SK-N-SH (cell line): ENCODE measurements around the gene VPS26B. TPM values are rescaled to one million over a fixed set of nuclear protein-coding genes. Genes with fewer than 3 reads are reported as not detected.

ENCODE experiments used
- CTCF ChIA-PET: fragments of 300-600, 350-600 bp; formaldehyde crosslinking; extraction: SDS; loops from one replicate; lab custom pipeline; 2021; lab: Yijun Ruan, JAX
- POLR2A ChIA-PET: fragments of 350-600 bp; sonication (Branson Sonifier 250); formaldehyde crosslinking; extraction: SDS; loops from one replicate; lab custom pipeline; 2020; ENCODE audit warnings: antibody characterized with exemption, inconsistent platforms; lab: Yijun Ruan, JAX
- DNase-seq: peaks from one replicate; pipeline ENCODE4 v3.0.0; 2012
- H2AFZ ChIP-seq: fragments of 200-600 bp; sonication (generic); 2 replicates; pipeline ENCODE4 v1.8.1; 2016; ENCODE audit warnings: antibody characterized with exemption, mild to moderate bottlenecking, low read depth
- H3F3A ChIP-seq: fragments of 200-600 bp; sonication (generic); replicated peaks from 2 replicates; pipeline ENCODE3; 2016; ENCODE audit warnings: antibody characterized with exemption, mild to moderate bottlenecking; ENCODE audit not compliant: insufficient read depth
- H3K27ac ChIP-seq, 2 experiments: fragments of 200-500 bp in 1 of 2; fragments of 200-600 bp in 1 of 2; sonication (Bioruptor generic) in 1 of 2; sonication (generic), shearing (Covaris generic) in 1 of 2; 2 replicates each; pipeline versions ENCODE4 v1.5.1 to v1.6.1; 2014 to 2016; ENCODE audit warnings: low read depth in 2 of 2, inconsistent platforms in 1 of 2, low read length in 1 of 2, mild to moderate bottlenecking in 1 of 2, mixed read lengths in 1 of 2
- H3K27me3 ChIP-seq: fragments of 200-600 bp; sonication (generic), shearing (Covaris generic); 2 replicates; pipeline ENCODE4 v1.6.1; 2016; ENCODE audit warnings: mixed run types; ENCODE audit not compliant: insufficient read depth
- H3K36me3 ChIP-seq, 2 experiments: fragments of 200-500 bp in 1 of 2; fragments of 200-600 bp in 1 of 2; sonication (Bioruptor generic) in 1 of 2; sonication (generic) in 1 of 2; replicated peaks in 1 of 2; 2 replicates each; pipeline versions ENCODE3 to v1.5.1; 2014 to 2016; ENCODE audit warnings: low read length in 1 of 2, mild to moderate bottlenecking in 1 of 2; ENCODE audit not compliant: insufficient read depth in 2 of 2, control insufficient read depth in 1 of 2
- H3K4me1 ChIP-seq, 2 experiments: fragments of 200-500 bp in 1 of 2; fragments of 200-600 bp in 1 of 2; sonication (Bioruptor generic) in 1 of 2; sonication (generic), shearing (Covaris generic) in 1 of 2; 2 replicates each; pipeline versions ENCODE4 v1.5.1 to v1.6.1; 2014 to 2016; ENCODE audit warnings: low read depth in 1 of 2, low read length in 1 of 2, mixed run types in 1 of 2; ENCODE audit not compliant: insufficient read depth in 2 of 2, control insufficient read depth in 1 of 2
- H3K4me2 ChIP-seq: fragments of 200-600 bp; sonication (generic), shearing (Covaris generic); 2 replicates; pipeline ENCODE4 v1.6.1; 2017; ENCODE audit warnings: mixed run types
- H3K4me3 ChIP-seq, 2 experiments: fragments of 200-500 bp in 1 of 2; fragments of 200-600 bp in 1 of 2; sonication (Bioruptor generic) in 1 of 2; sonication (generic), shearing (Covaris generic) in 1 of 2; 2 replicates each; pipeline versions ENCODE4 v1.5.1 to v1.8.1; 2014 to 2016; ENCODE audit warnings: low read depth in 2 of 2, inconsistent platforms in 1 of 2, low read length in 1 of 2, mild to moderate bottlenecking in 1 of 2, mixed read lengths in 1 of 2, moderate library complexity in 1 of 2
- H3K79me2 ChIP-seq: fragments of 200-600 bp; sonication (generic); 2 replicates; pipeline ENCODE4 v1.8.1; 2017; ENCODE audit warnings: mild to moderate bottlenecking; ENCODE audit not compliant: insufficient read depth
- H3K9ac ChIP-seq: fragments of 200-600 bp; sonication (generic); 2 replicates; pipeline ENCODE4 v1.6.1; 2017; ENCODE audit warnings: mixed run types
- H3K9me2 ChIP-seq: fragments of 200-600 bp; sonication (generic); 2 replicates; pipeline ENCODE4 v1.6.1; 2017; ENCODE audit warnings: mixed run types
- H3K9me3 ChIP-seq: fragments of 200-600 bp; sonication (generic); 2 replicates; pipeline ENCODE4 v1.6.1; 2017; ENCODE audit warnings: mixed run types, mild to moderate bottlenecking, moderate library complexity
- H4K20me1 ChIP-seq: fragments of 200-600 bp; sonication (generic); 2 replicates; pipeline ENCODE4 v1.6.1; 2017; ENCODE audit warnings: mild to moderate bottlenecking, mixed run types; ENCODE audit not compliant: insufficient read depth
- EZH2phosphoT487 ChIP-seq: fragments of 200-600 bp; sonication (generic); IDR thresholded peaks from 2 replicates; pipeline ENCODE4 v1.6.1; 2017; ENCODE audit warnings: low read depth, mixed run types, mild to moderate bottlenecking, antibody characterized with exemption, moderate library complexity, borderline replicate concordance
- FOXM1 ChIP-seq: IDR thresholded peaks from 2 replicates; pipeline ENCODE4 v1.4.0; 2012; ENCODE audit warnings: low read depth, mild to moderate bottlenecking
- GATA2 ChIP-seq: sonication (generic); formaldehyde crosslinking; IDR thresholded peaks from 2 replicates; pipeline ENCODE4 v1.5.0; 2020; ENCODE audit warnings: mild to moderate bottlenecking, missing genetic modification reagents
- MEF2A ChIP-seq: IDR thresholded peaks from 2 replicates; pipeline ENCODE4 v1.4.0; 2012; ENCODE audit warnings: low read depth, borderline replicate concordance
- MXI1 ChIP-seq: IDR thresholded peaks from 2 replicates; pipeline ENCODE4 v1.6.1; 2012; ENCODE audit warnings: mild to moderate bottlenecking, low read depth, low read length, improper control_type of control experiment
- NFIC ChIP-seq: IDR thresholded peaks from 2 replicates; pipeline ENCODE4 v1.4.0; 2012; ENCODE audit warnings: borderline replicate concordance
- POLR2AphosphoS5 ChIP-seq: IDR thresholded peaks from 2 replicates; pipeline ENCODE4 v1.6.1; 2012; ENCODE audit warnings: low read depth, low read length
- RCOR1 ChIP-seq: fragments of 150-350 bp; IDR thresholded peaks from 2 replicates; pipeline ENCODE4 v1.6.1; 2017; ENCODE audit warnings: antibody characterized with exemption, low read length
- RFX5 ChIP-seq: IDR thresholded peaks from 2 replicates; pipeline ENCODE4 v1.6.1; 2012; ENCODE audit warnings: mild to moderate bottlenecking, improper control_type of control experiment, low read length
- RXRA ChIP-seq: IDR thresholded peaks from 2 replicates; pipeline ENCODE4 v1.4.0; 2012; ENCODE audit warnings: low read depth, mild to moderate bottlenecking, borderline replicate concordance
- TCF12 ChIP-seq: IDR thresholded peaks from 2 replicates; pipeline ENCODE4 v1.4.0; 2012
- TEAD4 ChIP-seq: IDR thresholded peaks from 2 replicates; pipeline ENCODE4 v1.4.0; 2012; ENCODE audit warnings: mild to moderate bottlenecking, borderline replicate concordance; ENCODE audit not compliant: insufficient read depth
- WGBS: methylation state at CpG from one replicate; pipeline ENCODE4 v1.1.6; 2017; ENCODE audit warnings: low lambda C conversion rate; 5-methylcytosine and 5-hydroxymethylcytosine counted together
- polyA plus RNA-seq, 3 experiments: library from polyadenylated mRNA; depleted of rRNA; stranded (reverse); fragments of >200 nt; gene quantifications; 2 replicates each; pipeline ENCODE4 v1.2.3, GENCODE V29; 2012
- TF ChIP-seq, protein P1 (sequence below): IDR thresholded peaks from 2 replicates; pipeline ENCODE4 v1.4.0; 2012; ENCODE audit warnings: low read depth
- TF ChIP-seq, protein P2 (sequence below): fragments of 150-350 bp; IDR thresholded peaks from 2 replicates; pipeline ENCODE4 v1.6.1; 2017; ENCODE audit warnings: antibody characterized with exemption, low read length, low read depth, borderline replicate concordance
- TF ChIP-seq, protein P3 (sequence below): fragments of 150-350 bp; IDR thresholded peaks from 2 replicates; pipeline ENCODE4 v1.6.1; 2016; ENCODE audit warnings: mild to moderate bottlenecking, low read depth, low read length
- TF ChIP-seq, protein P4 (sequence below): IDR thresholded peaks from 2 replicates; pipeline ENCODE4 v1.6.1; 2012; ENCODE audit warnings: mild to moderate bottlenecking, low read depth, low read length, moderate library complexity

VPS26B gene
- polyA plus RNA-seq, 1 of the 3 experiments (the other 2 are of a cell fraction): 53.0 TPM

DNA sequence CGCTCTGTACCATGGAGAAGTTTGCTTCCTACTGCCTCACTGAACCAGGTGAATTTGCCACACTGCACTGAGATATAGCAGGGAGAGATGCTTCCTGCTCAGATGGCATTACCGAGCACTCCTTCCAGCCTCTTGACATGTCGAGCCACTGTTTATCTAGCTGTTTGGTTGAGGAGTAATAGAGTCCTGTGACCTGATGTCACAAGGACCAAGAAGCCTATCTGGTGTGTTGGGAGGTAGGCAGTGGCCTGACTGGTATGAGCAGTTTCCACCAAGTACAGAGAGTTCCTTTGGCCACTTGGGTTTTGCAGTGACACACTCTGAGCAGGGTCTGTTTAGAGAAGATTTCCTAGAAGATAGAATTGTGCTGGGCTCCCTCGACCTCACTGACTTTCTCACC is 34.1 kb downstream of the VPS26B start:
- Histone ChIP-seq H3F3A (no peaks in the 10 kb centered on the region), H3K79me2 (peaks cover 21% of the 10 kb centered on the region), H3K4me3 (no peak overlapping the region), H3K27me3 (no peaks in the 10 kb centered on the region), H4K20me1 (no peaks in the 10 kb centered on the region), H3K9me2 (no peaks in the 10 kb centered on the region), H3K4me1 (peaks cover 3 to 4% of the 10 kb centered on the region in 2 experiments; a peak in 3 of 4 replicates), H3K4me2 (no peak overlapping the region), H3K27ac (no peak overlapping the region), H3K9me3 (no peaks in the 10 kb centered on the region), H3K9ac (no peak overlapping the region), H2AFZ (no peak overlapping the region), H3K36me3 (peaks cover 5 to 51% of the 10 kb centered on the region in 2 experiments)
- CTCF ChIA-PET: no interaction called here
- POLR2A ChIA-PET: no interaction called here
- 94% methylated on average over 4 of the region's 4 CpGs for WGBS
- DNase-seq: no peak
- TF ChIP-seq RFX5: no peak
- TF ChIP-seq, protein P1, sequence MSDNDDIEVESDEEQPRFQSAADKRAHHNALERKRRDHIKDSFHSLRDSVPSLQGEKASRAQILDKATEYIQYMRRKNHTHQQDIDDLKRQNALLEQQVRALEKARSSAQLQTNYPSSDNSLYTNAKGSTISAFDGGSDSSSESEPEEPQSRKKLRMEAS: no peak
- no peak for TF ChIP-seq FOXM1
- TF ChIP-seq POLR2AphosphoS5: no peak
- TF ChIP-seq, protein P2, sequence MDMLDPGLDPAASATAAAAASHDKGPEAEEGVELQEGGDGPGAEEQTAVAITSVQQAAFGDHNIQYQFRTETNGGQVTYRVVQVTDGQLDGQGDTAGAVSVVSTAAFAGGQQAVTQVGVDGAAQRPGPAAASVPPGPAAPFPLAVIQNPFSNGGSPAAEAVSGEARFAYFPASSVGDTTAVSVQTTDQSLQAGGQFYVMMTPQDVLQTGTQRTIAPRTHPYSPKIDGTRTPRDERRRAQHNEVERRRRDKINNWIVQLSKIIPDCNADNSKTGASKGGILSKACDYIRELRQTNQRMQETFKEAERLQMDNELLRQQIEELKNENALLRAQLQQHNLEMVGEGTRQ: no peak
- TF ChIP-seq MXI1: no peak
- TF ChIP-seq GATA2 (CRISPR knock-in tag): no peak
- TF ChIP-seq, protein P3, sequence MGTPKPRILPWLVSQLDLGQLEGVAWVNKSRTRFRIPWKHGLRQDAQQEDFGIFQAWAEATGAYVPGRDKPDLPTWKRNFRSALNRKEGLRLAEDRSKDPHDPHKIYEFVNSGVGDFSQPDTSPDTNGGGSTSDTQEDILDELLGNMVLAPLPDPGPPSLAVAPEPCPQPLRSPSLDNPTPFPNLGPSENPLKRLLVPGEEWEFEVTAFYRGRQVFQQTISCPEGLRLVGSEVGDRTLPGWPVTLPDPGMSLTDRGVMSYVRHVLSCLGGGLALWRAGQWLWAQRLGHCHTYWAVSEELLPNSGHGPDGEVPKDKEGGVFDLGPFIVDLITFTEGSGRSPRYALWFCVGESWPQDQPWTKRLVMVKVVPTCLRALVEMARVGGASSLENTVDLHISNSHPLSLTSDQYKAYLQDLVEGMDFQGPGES: no peak
- no peak for TF ChIP-seq NFIC
- TF ChIP-seq RXRA: no peak
- TF ChIP-seq EZH2phosphoT487: no peak
- no peak for TF ChIP-seq RCOR1
- TF ChIP-seq, protein P4, sequence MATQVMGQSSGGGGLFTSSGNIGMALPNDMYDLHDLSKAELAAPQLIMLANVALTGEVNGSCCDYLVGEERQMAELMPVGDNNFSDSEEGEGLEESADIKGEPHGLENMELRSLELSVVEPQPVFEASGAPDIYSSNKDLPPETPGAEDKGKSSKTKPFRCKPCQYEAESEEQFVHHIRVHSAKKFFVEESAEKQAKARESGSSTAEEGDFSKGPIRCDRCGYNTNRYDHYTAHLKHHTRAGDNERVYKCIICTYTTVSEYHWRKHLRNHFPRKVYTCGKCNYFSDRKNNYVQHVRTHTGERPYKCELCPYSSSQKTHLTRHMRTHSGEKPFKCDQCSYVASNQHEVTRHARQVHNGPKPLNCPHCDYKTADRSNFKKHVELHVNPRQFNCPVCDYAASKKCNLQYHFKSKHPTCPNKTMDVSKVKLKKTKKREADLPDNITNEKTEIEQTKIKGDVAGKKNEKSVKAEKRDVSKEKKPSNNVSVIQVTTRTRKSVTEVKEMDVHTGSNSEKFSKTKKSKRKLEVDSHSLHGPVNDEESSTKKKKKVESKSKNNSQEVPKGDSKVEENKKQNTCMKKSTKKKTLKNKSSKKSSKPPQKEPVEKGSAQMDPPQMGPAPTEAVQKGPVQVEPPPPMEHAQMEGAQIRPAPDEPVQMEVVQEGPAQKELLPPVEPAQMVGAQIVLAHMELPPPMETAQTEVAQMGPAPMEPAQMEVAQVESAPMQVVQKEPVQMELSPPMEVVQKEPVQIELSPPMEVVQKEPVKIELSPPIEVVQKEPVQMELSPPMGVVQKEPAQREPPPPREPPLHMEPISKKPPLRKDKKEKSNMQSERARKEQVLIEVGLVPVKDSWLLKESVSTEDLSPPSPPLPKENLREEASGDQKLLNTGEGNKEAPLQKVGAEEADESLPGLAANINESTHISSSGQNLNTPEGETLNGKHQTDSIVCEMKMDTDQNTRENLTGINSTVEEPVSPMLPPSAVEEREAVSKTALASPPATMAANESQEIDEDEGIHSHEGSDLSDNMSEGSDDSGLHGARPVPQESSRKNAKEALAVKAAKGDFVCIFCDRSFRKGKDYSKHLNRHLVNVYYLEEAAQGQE: no peak
- no peak for TF ChIP-seq MEF2A
- TF ChIP-seq TCF12: no peak
- no peak for TF ChIP-seq TEAD4
